KMS-11 (cell line): ENCODE data around the gene LRPAP1.

ENCODE experiments used
- H2AFZ ChIP-seq: fragments of 200-600 bp; sonication (generic); 2 replicates; pipeline ENCODE4 v1.6.1; 2016; ENCODE audit warnings: antibody characterized with exemption, mixed run types, low read depth
- H3K27ac ChIP-seq: fragments of 200-600 bp; sonication (generic); 2 replicates; pipeline ENCODE4 v1.6.1; 2016; ENCODE audit warnings: mild to moderate bottlenecking, mixed run types
- H3K27me3 ChIP-seq: fragments of 200-600 bp; sonication (generic); 2 replicates; pipeline ENCODE4 v1.6.1; 2017; ENCODE audit warnings: mild to moderate bottlenecking, low read depth, mixed run types, moderate library complexity; ENCODE audit not compliant: insufficient read depth
- H3K36me3 ChIP-seq: fragments of 200-600 bp; sonication (generic); 2 replicates; pipeline ENCODE4 v1.6.1; 2017; ENCODE audit warnings: mild to moderate bottlenecking, mixed run types; ENCODE audit not compliant: insufficient read depth
- H3K4me1 ChIP-seq: fragments of 200-600 bp; sonication (generic); 2 replicates; pipeline ENCODE4 v1.6.1; 2016; ENCODE audit warnings: mild to moderate bottlenecking, low read depth, mixed run types; ENCODE audit not compliant: poor library complexity, severe bottlenecking
- H3K4me2 ChIP-seq: fragments of 200-600 bp; sonication (generic); 2 replicates; pipeline ENCODE4 v1.7.0; 2016; ENCODE audit warnings: mild to moderate bottlenecking, mixed run types
- H3K4me3 ChIP-seq: fragments of 200-600 bp; sonication (generic); IDR thresholded peaks from 2 replicates; pipeline ENCODE4 v1.6.1; 2017; ENCODE audit warnings: low read depth, low read length, mixed read lengths; ENCODE audit not compliant: insufficient read depth
- H3K79me2 ChIP-seq: fragments of 200-600 bp; sonication (generic); 2 replicates; pipeline ENCODE4 v1.6.1; 2016; ENCODE audit warnings: low read depth, mixed run types; ENCODE audit not compliant: insufficient read depth
- H3K9ac ChIP-seq: fragments of 200-600 bp; sonication (generic); 2 replicates; pipeline ENCODE4 v1.6.1; 2016; ENCODE audit warnings: mild to moderate bottlenecking, mixed run types
- H4K20me1 ChIP-seq: fragments of 200-600 bp; sonication (generic); 2 replicates; pipeline ENCODE4 v1.6.1; 2016; ENCODE audit warnings: mild to moderate bottlenecking, mixed run types; ENCODE audit not compliant: insufficient read depth
- CTCF ChIP-seq: fragments of 200-600 bp; sonication (generic); conservative IDR thresholded peaks from 2 replicates; pipeline ENCODE4 v1.6.1; 2017; ENCODE audit warnings: low read depth, mild to moderate bottlenecking, antibody characterized with exemption, low read length, moderate library complexity, mixed read lengths

The LRPAP1 gene

GRCh38 chr4:3516061-3516835, 16.0 kb downstream of the LRPAP1 start:
- no peaks in the 10 kb centered on the region for H4K20me1 ChIP-seq
- no peaks in the 10 kb centered on the region for H3K79me2 ChIP-seq
- no peak for TF ChIP-seq CTCF

GRCh38 chr4:3515646-3516045, 16.6 kb downstream of the LRPAP1 start:
- Histone ChIP-seq H4K20me1 (no peaks in the 10 kb centered on the region), H2AFZ (no peak overlapping the region), H3K27me3 (no peaks in the 10 kb centered on the region), H3K79me2 (no peaks in the 10 kb centered on the region), H3K27ac (no peak overlapping the region), H3K4me1 (no peaks in the 10 kb centered on the region), H3K36me3 (no peaks in the 10 kb centered on the region), H3K4me3 (no peak overlapping the region), H3K4me2 (no peak overlapping the region), H3K9ac (no peak overlapping the region)
- no peak for TF ChIP-seq CTCF

More at GRCh38 chr4:3516061-3516835, 16.0 kb downstream of the LRPAP1 start:
- Histone ChIP-seq H3K27ac (no peak overlapping the region), H2AFZ (no peak overlapping the region), H3K4me2 (no peak overlapping the region), H3K4me1 (no peaks in the 10 kb centered on the region), H3K4me3 (no peak overlapping the region), H3K27me3 (no peaks in the 10 kb centered on the region), H3K36me3 (no peaks in the 10 kb centered on the region), H3K9ac (no peak overlapping the region)

- Histone ChIP-seq H3K27me3 (no peaks in the 10 kb centered on the region), H3K4me1 (no peaks in the 10 kb centered on the region), H3K4me2 (no peak overlapping the region), H3K79me2 (no peaks in the 10 kb centered on the region), H4K20me1 (no peaks in the 10 kb centered on the region), H3K4me3 (no peak overlapping the region), H3K36me3 (no peaks in the 10 kb centered on the region), H2AFZ (no peak overlapping the region), H3K9ac (no peak overlapping the region), H3K27ac (no peak overlapping the region)
- TF ChIP-seq CTCF, result no peak
Observed at GRCh38 chr4:3514806-3515501, 17.3 kb downstream of the LRPAP1 start.

- TF ChIP-seq CTCF, result no peak
- H3K27ac ChIP-seq, result no peak overlapping the region
- H4K20me1 ChIP-seq, result no peaks in the 10 kb centered on the region
- no peak overlapping the region for H3K4me3 ChIP-seq
- no peaks in the 10 kb centered on the region for H3K79me2 ChIP-seq
- H3K9ac ChIP-seq, result no peak overlapping the region
- H2AFZ ChIP-seq, result no peak overlapping the region
- H3K27me3 ChIP-seq, result no peaks in the 10 kb centered on the region
- no peaks in the 10 kb centered on the region for H3K36me3 ChIP-seq
- no peak overlapping the region for H3K4me2 ChIP-seq
- H3K4me1 ChIP-seq, result no peaks in the 10 kb centered on the region
Observed at GRCh38 chr4:3514221-3514780, 17.9 kb downstream of the LRPAP1 start.
